ENCODE results near the gene RDM1.
"Not testable (repeated sequence)": the region's sequence is repeated elsewhere in the genome, so short reads cannot be mapped to it uniquely, and the experiment has no call there.

RDM1 gene

GRCh38 chr17:35930211-35931065, at the start of gene RDM1:
Gene RDM1, minus strand, starts transcription at chr17:35930773. Its CDS starts 46 bp downstream, at chr17:35930727.
- DNase-seq, result peak; percentile 81 to 83

GRCh38 chr17:35978346-35978745, 47.8 kb upstream of the RDM1 start:
- no peak for DNase-seq

GRCh38 chr17:35977509-35977908, 46.9 kb upstream of the RDM1 start:
- DNase-seq, result no peak

- DNase-seq, result no peak
Observed at GRCh38 chr17:35973333-35974260, 43.0 kb upstream of the RDM1 start.

- DNase-seq, result no peak
Observed at GRCh38 chr17:35972945-35973332, 42.4 kb upstream of the RDM1 start.

GRCh38 chr17:35972535-35972934, 42.0 kb upstream of the RDM1 start:
- DNase-seq, result no peak

- no peak for DNase-seq
Observed at GRCh38 chr17:35972066-35972465, 41.5 kb upstream of the RDM1 start.

- peak; percentile 73 to 78 for DNase-seq
Observed at GRCh38 chr17:35969558-35970380, 39.2 kb upstream of the RDM1 start.

- DNase-seq, result no peak
Observed at GRCh38 chr17:35968520-35969054, 38.0 kb upstream of the RDM1 start.

- no peak for DNase-seq
Observed at GRCh38 chr17:35965272-35965671, 34.7 kb upstream of the RDM1 start.

GRCh38 chr17:35963663-35964062, 33.1 kb upstream of the RDM1 start:
- no peak for DNase-seq

GRCh38 chr17:35953720-35954119, 23.1 kb upstream of the RDM1 start:
- DNase-seq, result no peak

GRCh38 chr17:35949401-35949800, 18.8 kb upstream of the RDM1 start:
- DNase-seq, result no peak

GRCh38 chr17:35948092-35948491, 17.5 kb upstream of the RDM1 start:
- DNase-seq, result no peak

- peak; percentile 63 to 64 for DNase-seq
Observed at GRCh38 chr17:35947156-35947585, 16.6 kb upstream of the RDM1 start.

- no peak for DNase-seq
Observed at GRCh38 chr17:35944151-35944550, 13.6 kb upstream of the RDM1 start.

- no peak for DNase-seq
Observed at GRCh38 chr17:35943537-35943936, 13.0 kb upstream of the RDM1 start, which contains the start of gene LYZL6. Gene LYZL6, minus strand, starts transcription at chr17:35943713. Its CDS starts 4,357 bp downstream, at chr17:35939356.

GRCh38 chr17:35942588-35943186, 12.1 kb upstream of the RDM1 start:
- DNase-seq, result no peak

GRCh38 chr17:35938492-35938891, 7.9 kb upstream of the RDM1 start:
- not testable (repeated sequence) for DNase-seq

- no peak for DNase-seq
Observed at GRCh38 chr17:35936063-35936462, 5.5 kb upstream of the RDM1 start.

- DNase-seq, result no peak
Observed at GRCh38 chr17:35934760-35935159, 4.2 kb upstream of the RDM1 start.

- DNase-seq, result no peak
Observed at GRCh38 chr17:35932586-35932985, 2.0 kb upstream of the RDM1 start.
